COLO668 (cell line): ENCODE results near the gene SACM1L.
"Not testable (repeated sequence)": the region's sequence is repeated elsewhere in the genome, so short reads cannot be mapped to it uniquely, and the experiment has no call there.

Source experiments
- DNase-seq: peaks from one replicate; lab custom pipeline; 2025; ENCODE audit not compliant: unreplicated experiment; lab: John Stamatoyannopoulos, UW

Gene SACM1L

GRCh38 chr3:45690336-45691035 lies 1.3 kb downstream of the SACM1L start:
- DNase-seq, result peak; percentile 2

DNA sequence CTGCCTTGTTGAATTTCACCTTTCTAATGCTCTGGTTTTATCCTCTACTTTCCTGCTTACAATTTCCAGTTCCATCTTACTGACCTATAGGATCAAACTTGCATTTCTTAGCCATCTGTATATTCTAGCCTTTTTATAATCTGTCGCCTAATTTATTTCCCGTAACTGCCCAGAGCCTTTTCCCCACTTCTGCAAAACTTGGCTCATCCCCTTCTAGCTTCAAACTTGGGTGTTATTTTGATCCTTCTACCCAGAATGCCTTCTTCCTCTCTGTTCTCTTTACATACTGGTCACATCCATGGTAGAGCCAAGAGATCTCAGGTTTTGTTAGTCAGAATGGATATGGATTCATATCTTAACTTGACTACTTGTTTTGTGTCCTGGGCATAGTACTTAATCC lies 2.6 kb downstream of the SACM1L start:
- no peak for DNase-seq

DNA sequence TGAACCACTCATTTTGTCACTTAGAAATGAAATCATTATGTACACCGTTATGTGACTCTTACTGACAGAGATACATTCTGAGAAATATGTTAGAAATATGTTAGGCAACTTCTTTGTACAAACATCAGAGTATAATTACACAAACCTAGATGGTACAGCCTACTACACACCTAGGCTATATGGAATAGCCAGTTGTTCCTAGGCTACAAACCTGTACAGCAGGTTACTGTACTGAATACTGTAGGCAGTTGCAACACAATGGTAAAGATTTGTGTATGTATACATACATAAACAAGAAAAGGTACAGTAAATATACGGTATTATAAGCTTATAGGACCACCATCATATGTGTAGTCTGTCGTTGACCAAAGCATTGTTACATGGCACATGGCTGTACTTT lies 3.7 kb downstream of the SACM1L start:
- DNase-seq, result no peak

GRCh38 chr3:45693941-45694521 lies 4.8 kb downstream of the SACM1L start:
- no peak for DNase-seq

GRCh38 chr3:45695166-45695565 lies 6.0 kb downstream of the SACM1L start:
- DNase-seq, result not testable (repeated sequence)

DNA sequence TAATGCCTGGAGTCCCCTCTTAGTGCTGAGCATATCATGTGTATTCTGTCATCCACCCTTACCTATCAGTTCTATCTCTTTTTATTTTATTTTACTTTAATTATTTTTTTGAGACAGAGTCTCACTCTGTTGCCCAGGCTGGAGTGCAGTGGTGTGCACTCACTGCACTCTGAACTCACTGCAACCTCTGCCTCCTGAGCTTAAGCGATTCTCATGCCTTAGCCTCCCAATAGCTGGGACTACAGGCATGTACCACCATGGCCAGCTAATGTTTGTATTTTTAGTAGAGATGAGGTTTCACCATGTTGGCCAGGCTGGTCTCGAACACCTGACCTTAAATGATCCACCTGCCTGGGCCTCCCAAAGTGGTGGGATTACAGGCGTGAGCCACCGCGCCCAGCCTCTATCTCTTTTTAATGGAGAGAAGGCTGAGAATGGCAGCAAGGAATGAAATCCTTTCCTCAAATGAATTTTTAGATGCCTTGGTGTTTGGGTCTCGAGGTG lies 11.4 kb downstream of the SACM1L start:
- DNase-seq, result no peak

DNA sequence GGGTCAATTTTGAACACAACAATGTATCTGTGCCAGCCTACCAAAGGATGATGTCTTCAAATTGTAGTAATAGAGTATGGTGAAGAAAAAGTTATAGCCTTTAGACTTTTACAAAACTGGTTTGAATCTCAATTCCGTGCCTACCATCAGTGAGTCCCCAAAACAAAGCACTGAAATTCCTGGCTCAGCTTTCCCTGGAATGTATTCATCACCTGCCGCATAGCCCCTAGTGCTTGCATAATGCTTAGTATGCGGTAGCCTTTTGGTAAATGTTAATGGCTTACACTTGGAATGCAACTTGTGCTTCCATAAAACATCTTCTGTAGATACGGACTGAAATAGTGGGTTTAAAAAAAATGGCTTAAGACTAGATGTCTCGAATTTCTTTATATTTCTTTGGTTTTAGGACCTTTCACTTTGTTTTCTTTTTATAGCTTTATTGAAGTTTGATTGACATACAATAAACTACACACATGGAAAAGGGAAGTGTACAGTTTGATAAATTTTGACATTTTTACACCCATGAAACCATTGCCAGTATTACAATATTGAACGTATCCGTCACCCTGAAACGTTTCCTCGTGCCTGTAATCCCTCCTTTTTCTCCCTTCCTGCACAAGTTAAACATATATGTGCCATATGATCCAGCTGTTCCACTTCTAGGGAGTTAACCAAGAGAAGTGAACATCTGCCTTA lies 12.1 kb downstream of the SACM1L start:
- no peak for DNase-seq

DNA sequence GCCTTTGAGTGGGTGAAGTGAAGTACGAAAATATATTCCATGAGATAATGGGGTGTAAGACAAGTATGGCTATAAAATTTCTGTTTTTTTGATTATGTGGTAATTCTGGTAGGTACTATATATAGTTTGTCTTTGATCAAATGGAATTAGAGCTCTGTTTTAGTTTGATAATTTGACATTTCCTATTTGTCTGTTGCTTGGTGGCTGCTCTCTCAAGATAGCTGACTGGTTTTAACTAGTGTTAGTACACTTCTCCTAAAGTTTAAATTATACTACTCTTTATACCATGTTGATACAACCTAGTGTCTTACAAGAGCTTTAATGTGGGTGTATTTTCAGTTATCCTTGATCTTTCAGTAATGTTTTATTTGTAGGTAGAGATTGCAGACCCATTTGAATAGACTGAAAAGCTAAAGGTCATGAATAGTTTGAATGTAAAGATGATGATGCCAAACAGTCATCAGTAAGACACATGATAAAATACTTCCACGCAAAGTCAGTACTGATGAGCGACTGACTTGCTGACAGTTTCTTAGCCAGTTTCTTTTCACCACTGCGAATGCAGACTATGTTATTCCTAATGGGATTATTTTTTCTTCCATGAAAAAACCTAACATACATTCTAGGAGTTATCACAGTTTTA lies 15.2 kb downstream of the SACM1L start:
- no peak for DNase-seq

- no peak for DNase-seq
These were observed 16.9 kb downstream of the SACM1L start for GRCh38 chr3:45705839-45706808.

- DNase-seq, result no peak
These were observed 22.7 kb downstream of the SACM1L start for GRCh38 chr3:45711931-45712330.

- no peak for DNase-seq
These were observed 23.4 kb downstream of the SACM1L start for GRCh38 chr3:45712434-45713110.

- DNase-seq, result no peak
These were observed 26.7 kb downstream of the SACM1L start for GRCh38 chr3:45715945-45716344.

- no peak for DNase-seq
These were observed 27.7 kb downstream of the SACM1L start for GRCh38 chr3:45716790-45717336.

GRCh38 chr3:45719655-45720487 lies 30.7 kb downstream of the SACM1L start:
- no peak for DNase-seq

DNA sequence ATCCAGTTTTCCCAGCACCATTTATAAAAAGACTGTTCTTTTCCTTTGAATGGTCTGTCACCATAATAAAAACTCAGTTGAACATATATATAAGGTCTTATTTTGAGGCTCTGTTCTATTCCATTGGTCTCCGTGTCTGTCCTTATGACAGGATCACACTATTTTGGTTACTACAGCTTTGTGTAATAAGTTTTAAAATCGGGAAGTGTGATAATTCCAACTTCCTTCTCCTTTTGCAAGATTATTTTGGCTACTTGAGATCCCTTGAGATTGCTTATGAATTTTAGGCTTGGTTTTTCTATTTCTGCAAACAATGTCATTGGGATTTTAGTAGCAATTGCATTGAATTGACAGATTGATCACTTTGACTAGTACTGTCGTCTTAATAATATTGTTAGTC lies 35.7 kb downstream of the SACM1L start:
- no peak for DNase-seq

- DNase-seq, result no peak
These were observed 40.4 kb downstream of the SACM1L start for GRCh38 chr3:45729614-45730013.

- no peak for DNase-seq
These were observed 41.4 kb downstream of the SACM1L start for GRCh38 chr3:45730409-45731154.

- DNase-seq, result no peak
These were observed 47.5 kb downstream of the SACM1L start for GRCh38 chr3:45736707-45737106.
